Tibial artery (tissue), 4 donors: ENCODE data around the gene CYSTM1.

Experiments used
- DNase-seq, 2 donors: peaks; one replicate each; pipeline ENCODE4 v3.0.0-alpha.2; 2019
- H3K27ac ChIP-seq, 2 donors: fragments of 200-600 bp; sonication (generic) in 1 of 2; 1 replicate in 1 of 2; 2 replicates in 1 of 2; pipeline ENCODE4 v1.5.1; 2018 to 2019; ENCODE audit warnings: mild to moderate bottlenecking in 1 of 2
- H3K27me3 ChIP-seq, 2 donors: fragments of 200-600 bp; sonication (generic) in 1 of 2; one replicate each; pipeline versions ENCODE4 v1.5.1 to v1.6.0; 2016 to 2019
- H3K36me3 ChIP-seq, 3 donors: fragments of 200-600 bp; sonication (generic) in 2 of 3; one replicate each; pipeline ENCODE4 v1.5.1; 2016 to 2019; ENCODE audit warnings: mild to moderate bottlenecking in 2 of 3
- H3K4me1 ChIP-seq, 4 donors: fragments of 200-600 bp; sonication (generic) in 2 of 4; 1 replicate in 3 of 4; 2 replicates in 1 of 4; pipeline ENCODE4 v1.5.1; 2016 to 2019
- H3K4me3 ChIP-seq, 2 donors: fragments of 200-600 bp; sonication (generic) in 1 of 2; 1 replicate in 1 of 2; 2 replicates in 1 of 2; pipeline ENCODE4 v1.5.1; 2018 to 2019; ENCODE audit warnings: mild to moderate bottlenecking in 2 of 2
- H3K9me3 ChIP-seq, 3 donors: fragments of 200-600 bp; sonication (generic) in 1 of 3; one replicate each; pipeline ENCODE4 v1.5.1; 2016 to 2019
- CTCF ChIP-seq, 2 experiments: fragments of 200-600 bp in 1 of 2; fragments of 450-650 bp in 1 of 2; IDR thresholded peaks; one replicate each; pipeline ENCODE4 v1.5.1; 2017 to 2019; ENCODE audit warnings: antibody characterized with exemption in 2 of 2, mild to moderate bottlenecking in 1 of 2, moderate library complexity in 1 of 2
- intact Hi-C: fragments of 100-400 bp; cut with DNase I; formaldehyde crosslinking; loops from one replicate; pipeline ENCODE4 v1.15.0; 2023; ENCODE audit warnings: low total_unique reads

The CYSTM1 gene

GRCh38 chr5:140172483-140172882, 2.5 kb upstream of the CYSTM1 start:
- Histone ChIP-seq H3K4me1 (peaks cover 0 to 23% (median 11%) of the 10 kb centered on the region in 4 donors), H3K27me3 (no peaks in the 10 kb centered on the region), H3K4me3 (no peak overlapping the region), H3K9me3 (no peaks in the 10 kb centered on the region), H3K36me3 (no peaks in the 10 kb centered on the region), H3K27ac (no peak overlapping the region)
- intact Hi-C loops: no loop called here
- TF ChIP-seq CTCF (IDR thresholded peaks at IDR 0.05): no peak
- no peak for DNase-seq

GRCh38 chr5:140174014-140174413, 974 bp upstream of the CYSTM1 start:
- no peak for DNase-seq
- no peak for TF ChIP-seq CTCF (IDR thresholded peaks at IDR 0.05)
- Histone ChIP-seq H3K4me3 (no peak overlapping the region), H3K9me3 (no peaks in the 10 kb centered on the region), H3K27me3 (no peaks in the 10 kb centered on the region), H3K36me3 (no peaks in the 10 kb centered on the region), H3K4me1 (peaks cover 0 to 38% (median 15%) of the 10 kb centered on the region in 4 donors), H3K27ac (peak overlapping the region; percentile 99)
- intact Hi-C loops: no loop called here

- Histone ChIP-seq H3K4me1 (peaks cover 0 to 39% (median 15%) of the 10 kb centered on the region in 4 donors), H3K9me3 (no peaks in the 10 kb centered on the region), H3K27ac (peak overlapping the region; percentile 99), H3K27me3 (no peaks in the 10 kb centered on the region), H3K36me3 (no peaks in the 10 kb centered on the region), H3K4me3 (peak overlapping the region; percentile 97 to 98)
- intact Hi-C loops: no loop called here
- TF ChIP-seq CTCF (IDR thresholded peaks at IDR 0.05): peak in 1 of 2 experiments; percentile 9
- DNase-seq: peak; percentile 82 to 83
Measured at GRCh38 chr5:140175367-140176030, 511 bp downstream of the CYSTM1 start.

- intact Hi-C loops: no loop called here
- peak overlapping the region; percentile 97 to 98 for H3K4me3 ChIP-seq
- H3K9me3 ChIP-seq: no peaks in the 10 kb centered on the region
- peaks cover 0 to 39% (median 15%) of the 10 kb centered on the region in 4 donors for H3K4me1 ChIP-seq
- peak overlapping the region; percentile 99 for H3K27ac ChIP-seq
- no peaks in the 10 kb centered on the region for H3K36me3 ChIP-seq
- no peak for TF ChIP-seq CTCF (IDR thresholded peaks at IDR 0.05)
- no peaks in the 10 kb centered on the region for H3K27me3 ChIP-seq
- DNase-seq: no peak
Measured at GRCh38 chr5:140176031-140176387, 1.0 kb downstream of the CYSTM1 start.

GRCh38 chr5:140178086-140178410, 3.1 kb downstream of the CYSTM1 start:
- no peak overlapping the region for H3K4me3 ChIP-seq
- intact Hi-C loops: no loop called here
- no peak for TF ChIP-seq CTCF (IDR thresholded peaks at IDR 0.05)
- H3K9me3 ChIP-seq: no peaks in the 10 kb centered on the region
- peak overlapping the region; percentile 42 to 99 for H3K27ac ChIP-seq
- H3K27me3 ChIP-seq: no peaks in the 10 kb centered on the region
- no peak for DNase-seq
- peaks cover 0 to 51% (median 23%) of the 10 kb centered on the region in 4 donors for H3K4me1 ChIP-seq
- no peaks in the 10 kb centered on the region for H3K36me3 ChIP-seq
